Kidney (tissue), 14 donors: ENCODE data around the gene TCL1B. TPM values are rescaled to one million over a fixed set of nuclear protein-coding genes. Genes with fewer than 3 reads are reported as not detected.
A peak's percentile ranks its signal among the peaks of the same experiment; 100 is the strongest.
"Not testable (repeated sequence)": the region's sequence is repeated elsewhere in the genome, so short reads cannot be mapped to it uniquely, and the experiment has no call there.

Source experiments
- DNase-seq, 5 donors: peaks; one replicate each; pipeline ENCODE4 v3.0.0-alpha.2; 2013 to 2020
- FAIRE-seq: peaks from 2 replicates; lab custom pipeline; 2012; peaks lifted over from hg19 to GRCh38; lab: Jason Lieb, UNC
- H3K27ac ChIP-seq, 2 donors: one replicate each; pipeline ENCODE4 v1.7.0; 2013; ENCODE audit warnings: low read depth in 2 of 2, low read length in 2 of 2, inconsistent platforms in 1 of 2
- H3K27me3 ChIP-seq: one replicate; pipeline ENCODE4 v1.7.1; 2013; ENCODE audit warnings: low read length, inconsistent platforms; ENCODE audit not compliant: control insufficient read depth, insufficient read depth
- H3K36me3 ChIP-seq, 3 donors: one replicate each; pipeline versions ENCODE4 v1.7.0 to v1.7.1; 2013; ENCODE audit warnings: low read length in 3 of 3, control low read depth in 1 of 3, inconsistent platforms in 1 of 3; ENCODE audit not compliant: insufficient read depth in 3 of 3, control insufficient read depth in 2 of 3
- H3K4me1 ChIP-seq, 3 donors: one replicate each; pipeline versions ENCODE4 v1.7.0 to v1.7.1; 2013; ENCODE audit warnings: low read length in 3 of 3, inconsistent platforms in 1 of 3, low read depth in 1 of 3; ENCODE audit not compliant: control insufficient read depth in 2 of 3, insufficient read depth in 2 of 3
- H3K4me3 ChIP-seq, 3 donors: one replicate each; pipeline versions ENCODE4 v1.7.0 to v1.8.1; 2013; ENCODE audit warnings: low read length in 3 of 3, control low read depth in 1 of 3, inconsistent platforms in 1 of 3
- H3K9ac ChIP-seq, 3 donors: one replicate each; pipeline versions ENCODE4 v1.7.0 to v1.7.1; 2013; ENCODE audit warnings: low read length in 3 of 3, control low read depth in 1 of 3, inconsistent platforms in 1 of 3
- H3K9me3 ChIP-seq, 3 donors: one replicate each; pipeline versions ENCODE4 v1.7.0 to v1.7.1; 2013; ENCODE audit warnings: low read length in 3 of 3, control low read depth in 1 of 3, inconsistent platforms in 1 of 3; ENCODE audit not compliant: control insufficient read depth in 2 of 3, insufficient read depth in 1 of 3
- CTCF ChIP-seq: IDR thresholded peaks from 3 replicates; pipeline ENCODE4 v1.5.1; 2012; ENCODE audit warnings: mild to moderate bottlenecking, moderate library complexity, borderline replicate concordance; ENCODE audit not compliant: insufficient read depth; ENCODE audit errors: extremely low read depth
- intact Hi-C: fragments of 100-400 bp; cut with DNase I; formaldehyde crosslinking; loops from one replicate; pipeline ENCODE4 v1.11.1; 2022
- polyA plus RNA-seq: library from polyadenylated mRNA; stranded (reverse); fragments of 350-450 nt; fragmentation: Illumina TruSeq; extraction: RNeasy Lipid Tissue Mini Kit (QIAGEN cat#74804); gene quantifications from one replicate; pipeline ENCODE4 v1.2.3, GENCODE V29; 2014; ENCODE audit warnings: low read depth, low replicate concordance; ENCODE audit not compliant: insufficient read depth
- total RNA-seq: library from RNA; stranded (reverse); fragmentation: NEBNext Ultra II Directional; extraction: Animal tissue kit (Norgen Biotek cat#: 25700); gene quantifications from one replicate; pipeline ENCODE4 v1.2.1, GENCODE V29; 2021
- donor health status: control.
- donor health status: control.
- donor health status: control.
- donor health status: control.
- donor health status: control.
- donor health status: DM: yes; HTN: yes; CAD: no.
- donor health status: Normal renal cell carcinoma (clear cell type).

TCL1B gene
- total and polyA plus RNA-seq, 2 donors from 2014 or later, result not detected

DNA sequence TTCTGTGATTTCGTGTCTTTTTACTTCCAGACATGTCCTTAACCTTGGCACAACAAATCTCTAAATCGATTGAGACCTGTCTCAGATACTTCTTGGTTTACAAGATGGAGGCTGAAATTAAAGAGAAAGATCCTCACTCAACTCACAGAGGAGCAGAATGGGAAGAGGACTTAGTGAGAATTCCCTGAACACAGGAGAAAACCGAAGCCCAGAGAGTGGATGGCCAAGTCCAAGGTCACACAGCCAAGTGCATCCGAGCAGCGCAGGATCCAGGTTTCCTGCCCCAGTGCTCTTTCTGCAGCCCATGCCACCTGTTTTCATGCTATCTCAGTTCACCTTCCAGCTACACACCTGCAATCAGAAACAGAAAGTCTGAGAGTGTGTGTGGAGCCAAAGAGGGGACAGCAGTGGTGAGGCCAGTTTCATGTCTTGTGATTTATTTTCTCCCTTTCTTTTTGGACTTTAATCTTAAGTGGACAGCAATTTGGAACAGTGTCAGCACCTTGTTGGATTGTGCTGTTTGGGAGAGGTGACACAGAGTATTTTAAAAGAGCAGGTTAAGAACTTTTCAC lies 22.9 kb upstream of the TCL1B start:
- no peak for DNase-seq
- intact Hi-C loops, result no loop called here
- peak overlapping the region in 1 of 3 donors; percentile 21 for H3K4me3 ChIP-seq
- H3K9me3 ChIP-seq, result no peaks in the 10 kb centered on the region
- H3K9ac ChIP-seq, result no peak overlapping the region
- no peaks in the 10 kb centered on the region for H3K36me3 ChIP-seq
- peak overlapping the region; percentile 54 to 76 for H3K27ac ChIP-seq
- no peaks in the 10 kb centered on the region for H3K27me3 ChIP-seq
- TF ChIP-seq CTCF, result no peak
- peaks cover 5 to 42% (median 36%) of the 10 kb centered on the region in 3 donors for H3K4me1 ChIP-seq
- no peak for FAIRE-seq

GRCh38 chr14:95664066-95664465 lies 22.2 kb upstream of the TCL1B start:
- H3K27ac ChIP-seq, result no peak overlapping the region
- peaks cover 5 to 42% (median 36%) of the 10 kb centered on the region in 3 donors for H3K4me1 ChIP-seq
- no peaks in the 10 kb centered on the region for H3K36me3 ChIP-seq
- TF ChIP-seq CTCF, result no peak
- FAIRE-seq (no peak), DNase-seq (no peak)
- H3K9ac ChIP-seq, result no peak overlapping the region
- intact Hi-C loops, result no loop called here
- H3K27me3 ChIP-seq, result no peaks in the 10 kb centered on the region
- H3K9me3 ChIP-seq, result no peaks in the 10 kb centered on the region
- no peak overlapping the region for H3K4me3 ChIP-seq

- DNase-seq (no peak), FAIRE-seq (no peak)
- no peaks in the 10 kb centered on the region for H3K36me3 ChIP-seq
- intact Hi-C loops, result no loop called here
- no peaks in the 10 kb centered on the region for H3K27me3 ChIP-seq
- peak overlapping the region in 1 of 2 donors; percentile 3 for H3K27ac ChIP-seq
- no peak for TF ChIP-seq CTCF
- H3K4me3 ChIP-seq, result no peak overlapping the region
- peaks cover 5 to 42% (median 36%) of the 10 kb centered on the region in 3 donors for H3K4me1 ChIP-seq
- no peak overlapping the region for H3K9ac ChIP-seq
- H3K9me3 ChIP-seq, result no peaks in the 10 kb centered on the region
Observed at GRCh38 chr14:95664546-95664945, 21.7 kb upstream of the TCL1B start.

DNA sequence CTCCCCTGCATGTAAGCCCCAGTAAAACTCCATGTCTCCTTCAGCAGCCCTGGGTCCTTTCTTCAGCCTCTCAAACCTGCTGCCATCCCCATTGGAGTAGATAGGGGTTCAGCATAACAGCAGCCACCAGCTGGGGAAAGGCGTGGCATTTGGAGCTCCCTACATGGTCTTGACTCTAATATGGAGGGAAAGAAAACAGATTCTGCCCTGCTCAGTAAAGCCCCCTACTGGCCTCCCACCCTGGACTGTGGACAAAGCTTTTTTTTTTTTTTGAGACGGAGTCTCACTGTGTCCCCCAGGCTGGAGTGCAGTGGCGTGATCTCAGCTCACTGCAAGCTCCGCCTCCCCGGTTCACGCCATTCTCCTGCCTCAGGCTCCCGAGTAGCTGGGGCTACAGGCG lies 20.7 kb upstream of the TCL1B start:
- intact Hi-C loops, H3K36me3 ChIP-seq, H3K27me3 ChIP-seq, H3K9ac ChIP-seq, FAIRE-seq, H3K9me3 ChIP-seq, H3K4me3 ChIP-seq, H3K27ac ChIP-seq, DNase-seq: not testable (repeated sequence)
- H3K4me1 ChIP-seq, result peaks cover 5 to 33% (median 29%) of the 10 kb centered on the region in 3 donors
